MCF 10A (cell line): ENCODE results near the gene CSMD2. TPM values are rescaled to one million over a fixed set of nuclear protein-coding genes. Genes with fewer than 3 reads are reported as not detected.
A peak's percentile ranks its signal among the peaks of the same experiment; 100 is the strongest.

ENCODE experiments used
- BruUV-seq: library from RNA; stranded (reverse); fragments of 400-500 nt; replicated peaks from 2 replicates; lab custom pipeline; 2021; lab: Mats Ljungman, UMichigan
- CTCF ChIA-PET: fragments of 300-600 bp; sonication (Branson Sonifier 250); formaldehyde crosslinking; extraction: SDS; loops from one replicate; lab custom pipeline; 2021; ENCODE audit warnings: antibody characterized with exemption, inconsistent platforms; lab: Yijun Ruan, JAX
- POLR2A ChIA-PET: fragments of 300-600, 350-650 bp; sonication (Branson Sonifier 250); formaldehyde crosslinking; extraction: SDS; loops from one replicate; lab custom pipeline; 2020; ENCODE audit warnings: antibody characterized with exemption, inconsistent platforms; lab: Yijun Ruan, JAX
- DNase-seq: peaks from one replicate; pipeline ENCODE4 v3.0.0-alpha.2; 2018; ENCODE audit not compliant: unreplicated experiment
- H3K27ac Mint-ChIP-seq: one replicate; pipeline ENCODE4 v1.8.0; 2022; ENCODE audit warnings: mild to moderate bottlenecking, low read depth, mixed read lengths; ENCODE audit not compliant: unreplicated experiment
- H3K27me3 Mint-ChIP-seq: one replicate; pipeline ENCODE4 v1.8.0; 2022; ENCODE audit warnings: mixed read lengths; ENCODE audit not compliant: insufficient read depth, unreplicated experiment
- H3K36me3 Mint-ChIP-seq: one replicate; pipeline ENCODE4 v1.8.0; 2022; ENCODE audit warnings: mild to moderate bottlenecking, moderate library complexity, mixed read lengths; ENCODE audit not compliant: insufficient read depth, unreplicated experiment
- H3K4me1 Mint-ChIP-seq: one replicate; pipeline ENCODE4 v1.8.0; 2022; ENCODE audit warnings: mixed read lengths; ENCODE audit not compliant: insufficient read depth, unreplicated experiment
- H3K4me3 Mint-ChIP-seq: one replicate; pipeline ENCODE4 v1.8.0; 2022; ENCODE audit warnings: mild to moderate bottlenecking, moderate library complexity, mixed read lengths; ENCODE audit not compliant: unreplicated experiment
- H3K9me3 Mint-ChIP-seq: one replicate; pipeline ENCODE4 v1.8.0; 2022; ENCODE audit warnings: mixed read lengths; ENCODE audit not compliant: unreplicated experiment
- intact Hi-C: fragments of 100-400 bp; cut with micrococcal nuclease; formaldehyde crosslinking; loops from 2 replicates; pipeline ENCODE4 v1.14.1; 2022
- total RNA-seq: library from RNA; stranded (reverse); gene quantifications from 2 replicates; pipeline ENCODE4 v1.2.3, GENCODE V29; 2022
- TF ChIP-seq, protein P1 (sequence below): fragments of 200-600 bp; IDR thresholded peaks from one replicate; pipeline ENCODE4 v1.8.0; 2022; ENCODE audit warnings: antibody characterized with exemption, mild to moderate bottlenecking; ENCODE audit not compliant: unreplicated experiment

CSMD2 gene
- total RNA-seq, 1 experiment from 2014 or later, result not detected

DNA sequence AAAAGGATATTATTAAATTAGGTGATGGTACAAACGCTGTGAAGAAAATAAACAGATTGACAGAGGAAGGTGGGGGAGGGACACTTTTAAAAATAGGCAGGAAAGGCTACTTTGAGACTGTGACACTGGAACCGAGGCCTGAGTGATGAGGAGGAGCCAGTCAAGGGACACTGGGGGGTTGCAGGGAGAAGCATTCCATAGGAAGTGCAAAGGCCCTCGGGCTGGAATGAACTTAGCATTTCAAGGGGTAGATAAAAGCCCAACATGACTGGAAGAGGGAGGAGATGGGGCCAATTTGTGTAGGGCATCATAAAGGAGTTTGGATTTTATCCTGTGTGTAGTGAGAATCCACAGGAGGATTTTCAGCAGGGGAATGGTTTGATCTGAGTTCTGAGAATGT, 27.6 kb upstream of the CSMD2 start:
- BruUV-seq, result no TSS peak
- ChIA-PET POLR2A (interaction anchor here (0.6 kb wide), 1 partner anchor 11 kb away, joined by 3 read pairs; no protein-coding TSS in a partner anchor), CTCF (interaction anchor here (0.7 kb wide), 2 partner anchors 26 to 225 kb away, joined by 3 read pairs; no protein-coding TSS in a partner anchor)
- peaks cover 52% of the 10 kb centered on the region for H3K9me3 Mint-ChIP-seq
- DNase-seq, result no peak
- H3K4me1 Mint-ChIP-seq, result no peaks in the 10 kb centered on the region
- TF ChIP-seq, protein P1, sequence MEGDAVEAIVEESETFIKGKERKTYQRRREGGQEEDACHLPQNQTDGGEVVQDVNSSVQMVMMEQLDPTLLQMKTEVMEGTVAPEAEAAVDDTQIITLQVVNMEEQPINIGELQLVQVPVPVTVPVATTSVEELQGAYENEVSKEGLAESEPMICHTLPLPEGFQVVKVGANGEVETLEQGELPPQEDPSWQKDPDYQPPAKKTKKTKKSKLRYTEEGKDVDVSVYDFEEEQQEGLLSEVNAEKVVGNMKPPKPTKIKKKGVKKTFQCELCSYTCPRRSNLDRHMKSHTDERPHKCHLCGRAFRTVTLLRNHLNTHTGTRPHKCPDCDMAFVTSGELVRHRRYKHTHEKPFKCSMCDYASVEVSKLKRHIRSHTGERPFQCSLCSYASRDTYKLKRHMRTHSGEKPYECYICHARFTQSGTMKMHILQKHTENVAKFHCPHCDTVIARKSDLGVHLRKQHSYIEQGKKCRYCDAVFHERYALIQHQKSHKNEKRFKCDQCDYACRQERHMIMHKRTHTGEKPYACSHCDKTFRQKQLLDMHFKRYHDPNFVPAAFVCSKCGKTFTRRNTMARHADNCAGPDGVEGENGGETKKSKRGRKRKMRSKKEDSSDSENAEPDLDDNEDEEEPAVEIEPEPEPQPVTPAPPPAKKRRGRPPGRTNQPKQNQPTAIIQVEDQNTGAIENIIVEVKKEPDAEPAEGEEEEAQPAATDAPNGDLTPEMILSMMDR, result no peak
- intact Hi-C loops, result no loop called here
- no peak overlapping the region for H3K4me3 Mint-ChIP-seq
- H3K36me3 Mint-ChIP-seq, result no peaks in the 10 kb centered on the region
- H3K27ac Mint-ChIP-seq, result no peak overlapping the region
- no peaks in the 10 kb centered on the region for H3K27me3 Mint-ChIP-seq

DNA sequence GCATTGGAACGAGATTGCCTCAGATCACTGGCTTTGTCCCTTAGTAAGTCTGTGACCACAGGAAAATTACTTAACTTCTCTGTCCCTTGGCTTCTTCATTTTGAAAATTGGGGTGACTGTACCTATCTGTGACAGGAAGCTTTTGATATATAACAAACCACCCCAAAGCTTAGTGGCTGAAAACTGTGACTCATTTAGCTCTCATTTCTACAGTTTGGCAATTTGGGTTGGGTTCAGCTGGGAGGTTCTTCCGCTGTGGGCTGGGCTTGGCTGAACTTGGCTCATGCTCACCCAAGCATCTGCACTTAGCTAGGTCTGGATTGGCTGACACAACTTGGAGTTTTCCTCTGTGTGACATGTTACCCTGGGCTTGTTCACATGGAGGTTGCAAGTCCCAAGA, 25.7 kb upstream of the CSMD2 start:
- no TSS peak for BruUV-seq
- Mint-ChIP-seq H3K4me1 (no peaks in the 10 kb centered on the region), H3K4me3 (no peak overlapping the region), H3K27me3 (no peaks in the 10 kb centered on the region), H3K9me3 (peaks cover 60% of the 10 kb centered on the region), H3K36me3 (no peaks in the 10 kb centered on the region), H3K27ac (no peak overlapping the region)
- intact Hi-C loops, result no loop called here
- ChIA-PET POLR2A (interaction anchor here (0.6 kb wide), 1 partner anchor 782 kb away, joined by 3 read pairs; no protein-coding TSS in a partner anchor), CTCF (interaction anchor here (0.8 kb wide), 1 partner anchor 47 kb away, joined by 3 read pairs; no protein-coding TSS in a partner anchor)
- DNase-seq, result peak; percentile 6
- TF ChIP-seq, protein P1, result no peak

DNA sequence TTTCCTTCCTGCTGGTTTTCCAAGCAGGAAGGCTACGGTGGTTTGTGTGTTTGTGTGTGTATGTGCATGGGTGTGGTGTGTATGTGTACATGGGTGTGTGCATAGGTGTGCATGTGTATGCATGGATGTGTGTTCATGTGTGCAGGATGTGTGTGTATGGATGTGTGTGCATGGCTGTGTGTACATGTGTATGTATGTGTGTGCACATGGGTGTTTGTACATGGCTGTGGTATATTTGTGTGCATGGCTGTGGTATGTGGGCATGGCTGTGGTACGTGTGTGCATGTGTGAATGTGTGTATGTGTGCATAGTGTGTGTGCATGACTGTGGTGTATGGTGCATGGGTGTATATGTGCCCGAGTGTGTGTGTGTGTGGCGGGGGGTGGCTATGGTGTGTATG, 24.0 kb upstream of the CSMD2 start:
- Mint-ChIP-seq H3K36me3 (no peaks in the 10 kb centered on the region), H3K4me3 (no peak overlapping the region), H3K9me3 (peaks cover 55% of the 10 kb centered on the region), H3K27me3 (no peaks in the 10 kb centered on the region), H3K4me1 (no peaks in the 10 kb centered on the region), H3K27ac (no peak overlapping the region)
- TF ChIP-seq, protein P1, result no peak
- CTCF ChIA-PET, result interaction anchor here (0.6 to 0.7 kb wide), 2 partner anchors 10 to 471 kb away, joined by 3 read pairs; no protein-coding TSS in a partner anchor
- intact Hi-C loops, result no loop called here
- POLR2A ChIA-PET, result no interaction called here
- no TSS peak for BruUV-seq
- no peak for DNase-seq

DNA sequence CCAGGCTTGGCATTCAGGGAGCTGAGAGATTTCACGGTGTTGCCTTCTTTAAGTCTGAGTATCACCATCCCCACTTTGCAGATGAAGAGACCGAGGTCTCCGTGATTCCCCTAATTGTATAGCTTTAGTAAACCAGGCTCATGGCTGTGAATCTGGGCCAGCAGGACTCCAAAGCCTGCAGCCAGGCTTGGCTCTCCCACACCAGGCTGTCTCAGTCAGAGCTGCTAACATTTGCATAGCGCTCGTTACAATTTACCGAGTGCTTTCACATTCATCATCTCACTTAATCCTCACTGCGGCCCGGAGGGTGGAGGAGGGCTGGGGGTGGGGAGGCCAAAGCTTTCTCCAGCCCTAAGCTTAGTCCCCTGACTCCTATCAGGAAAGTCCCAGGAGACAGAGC, 23.4 kb upstream of the CSMD2 start:
- no peak for DNase-seq
- Mint-ChIP-seq H3K27me3 (no peaks in the 10 kb centered on the region), H3K4me3 (no peak overlapping the region), H3K4me1 (no peaks in the 10 kb centered on the region), H3K36me3 (no peaks in the 10 kb centered on the region), H3K9me3 (peaks cover 49% of the 10 kb centered on the region), H3K27ac (no peak overlapping the region)
- TF ChIP-seq, protein P1, result no peak
- ChIA-PET POLR2A (no interaction called here), CTCF (interaction anchor here (0.6 to 0.7 kb wide), 2 partner anchors 10 to 471 kb away, joined by 3 read pairs; no protein-coding TSS in a partner anchor)
- intact Hi-C loops, result no loop called here
- no TSS peak for BruUV-seq
